Activated CD4-positive, alpha-beta T cell treated with anti-CD3 and anti-CD28 coated beads, Interleukin-2, Interleukin-6, amounts not matched to agents 100 ng/mL and 50 ng/mL, durations not matched to agents 16 hours and 8 hours (primary cell): Measurements from ENCODE around the gene EEF1AKMT2.
"Not testable (repeated sequence)": the region's sequence is repeated elsewhere in the genome, so short reads cannot be mapped to it uniquely, and the experiment has no call there.

Source experiments
- DNase-seq: peaks from one replicate; pipeline ENCODE4 v3.0.0-alpha.2; 2020

EEF1AKMT2 gene

GRCh38 chr10:124791547-124792348 is at the start of gene EEF1AKMT2:
EEF1AKMT2 (minus strand) TSS chr10:124791887; CDS start chr10:124791833, 54 bp downstream.
- peak; percentile 90 for DNase-seq

- no peak for DNase-seq
Observed at GRCh38 chr10:124837687-124838086, 46.0 kb upstream of the EEF1AKMT2 start.

GRCh38 chr10:124831116-124831515 is 39.4 kb upstream of the EEF1AKMT2 start:
- DNase-seq: no peak

- no peak for DNase-seq
Observed at GRCh38 chr10:124830445-124830844, 38.8 kb upstream of the EEF1AKMT2 start.

GRCh38 chr10:124829447-124830115 is 37.9 kb upstream of the EEF1AKMT2 start:
- no peak for DNase-seq

- DNase-seq: peak; percentile 19
Observed at GRCh38 chr10:124827474-124827873, 35.8 kb upstream of the EEF1AKMT2 start.

- DNase-seq: no peak
Observed at GRCh38 chr10:124826262-124826661, 34.6 kb upstream of the EEF1AKMT2 start.

GRCh38 chr10:124825702-124826101 is 34.0 kb upstream of the EEF1AKMT2 start:
- DNase-seq: no peak

GRCh38 chr10:124824932-124825331 is 33.2 kb upstream of the EEF1AKMT2 start:
- not testable (repeated sequence) for DNase-seq

GRCh38 chr10:124824507-124824906 is 32.8 kb upstream of the EEF1AKMT2 start:
- DNase-seq: no peak

- DNase-seq: no peak
Observed at GRCh38 chr10:124821520-124821919, 29.8 kb upstream of the EEF1AKMT2 start.

- DNase-seq: no peak
Observed at GRCh38 chr10:124820121-124820520, 28.4 kb upstream of the EEF1AKMT2 start.

GRCh38 chr10:124802313-124802675 is 10.6 kb upstream of the EEF1AKMT2 start:
- peak; percentile 26 for DNase-seq

- DNase-seq: no peak
Observed at GRCh38 chr10:124799211-124799610, 7.5 kb upstream of the EEF1AKMT2 start.

GRCh38 chr10:124798781-124799180 is 7.1 kb upstream of the EEF1AKMT2 start:
- no peak for DNase-seq

GRCh38 chr10:124798364-124798763 is 6.7 kb upstream of the EEF1AKMT2 start:
- DNase-seq: no peak

- DNase-seq: peak; percentile 2
Observed at GRCh38 chr10:124792998-124793352, 1.3 kb upstream of the EEF1AKMT2 start.

GRCh38 chr10:124782900-124783299 is 8.8 kb downstream of the EEF1AKMT2 start:
- DNase-seq: not testable (repeated sequence)

- DNase-seq: no peak
Observed at GRCh38 chr10:124768791-124769190, 22.9 kb downstream of the EEF1AKMT2 start.

GRCh38 chr10:124765256-124765655 is 26.4 kb downstream of the EEF1AKMT2 start:
- DNase-seq: no peak

GRCh38 chr10:124763267-124763666 is 28.4 kb downstream of the EEF1AKMT2 start:
- no peak for DNase-seq

- no peak for DNase-seq
Observed at GRCh38 chr10:124762281-124762680, 29.4 kb downstream of the EEF1AKMT2 start.

- DNase-seq: no peak
Observed at GRCh38 chr10:124756156-124756903, 35.4 kb downstream of the EEF1AKMT2 start.

- DNase-seq: no peak
Observed at GRCh38 chr10:124755581-124755980, 36.1 kb downstream of the EEF1AKMT2 start.
